ENCODE results near the gene TRMU. TPM values are rescaled to one million over a fixed set of nuclear protein-coding genes. Genes with fewer than 3 reads are reported as not detected.

Gene TRMU
- total RNA-seq, 6 experiments from 2014 or later: 17.2 to 24.2 (median 19.9) TPM

- intact Hi-C loops (cut with DNase I): no loop called here
- no peaks in the 10 kb centered on the region for H3K27me3 ChIP-seq
- H3K4me1 ChIP-seq: peaks cover 0 to 12% (median 2%) of the 10 kb centered on the region in 4 donors
- peaks cover 0 to 31% (median 14%) of the 10 kb centered on the region in 4 donors for H3K36me3 ChIP-seq
- DNase-seq: peak in 2 of 3 donors; percentile 50 to 66
- peak overlapping the region in 2 of 3 donors; percentile 77 to 89 for H3K27ac ChIP-seq
- ATAC-seq: peak; percentile 52 to 71 (median 58)
- H3K4me3 ChIP-seq: peak overlapping the region; percentile 88 to 99 (median 97)
- H3K9me3 ChIP-seq: no peaks in the 10 kb centered on the region
- TF ChIP-seq POLR2A (IDR thresholded peaks at IDR 0.05): no peak
- TF ChIP-seq, protein P1, sequence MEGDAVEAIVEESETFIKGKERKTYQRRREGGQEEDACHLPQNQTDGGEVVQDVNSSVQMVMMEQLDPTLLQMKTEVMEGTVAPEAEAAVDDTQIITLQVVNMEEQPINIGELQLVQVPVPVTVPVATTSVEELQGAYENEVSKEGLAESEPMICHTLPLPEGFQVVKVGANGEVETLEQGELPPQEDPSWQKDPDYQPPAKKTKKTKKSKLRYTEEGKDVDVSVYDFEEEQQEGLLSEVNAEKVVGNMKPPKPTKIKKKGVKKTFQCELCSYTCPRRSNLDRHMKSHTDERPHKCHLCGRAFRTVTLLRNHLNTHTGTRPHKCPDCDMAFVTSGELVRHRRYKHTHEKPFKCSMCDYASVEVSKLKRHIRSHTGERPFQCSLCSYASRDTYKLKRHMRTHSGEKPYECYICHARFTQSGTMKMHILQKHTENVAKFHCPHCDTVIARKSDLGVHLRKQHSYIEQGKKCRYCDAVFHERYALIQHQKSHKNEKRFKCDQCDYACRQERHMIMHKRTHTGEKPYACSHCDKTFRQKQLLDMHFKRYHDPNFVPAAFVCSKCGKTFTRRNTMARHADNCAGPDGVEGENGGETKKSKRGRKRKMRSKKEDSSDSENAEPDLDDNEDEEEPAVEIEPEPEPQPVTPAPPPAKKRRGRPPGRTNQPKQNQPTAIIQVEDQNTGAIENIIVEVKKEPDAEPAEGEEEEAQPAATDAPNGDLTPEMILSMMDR (IDR thresholded peaks at IDR 0.05): no peak
- WGBS (ENCODE audit: insufficient coverage, low coverage, low lambda C conversion rate, missing lambda C conversion rate): 10% methylated on average over 28 of the region's 42 CpGs
Observed at GRCh38 chr22:46336119-46337078, 885 bp downstream of the TRMU start.

DNA sequence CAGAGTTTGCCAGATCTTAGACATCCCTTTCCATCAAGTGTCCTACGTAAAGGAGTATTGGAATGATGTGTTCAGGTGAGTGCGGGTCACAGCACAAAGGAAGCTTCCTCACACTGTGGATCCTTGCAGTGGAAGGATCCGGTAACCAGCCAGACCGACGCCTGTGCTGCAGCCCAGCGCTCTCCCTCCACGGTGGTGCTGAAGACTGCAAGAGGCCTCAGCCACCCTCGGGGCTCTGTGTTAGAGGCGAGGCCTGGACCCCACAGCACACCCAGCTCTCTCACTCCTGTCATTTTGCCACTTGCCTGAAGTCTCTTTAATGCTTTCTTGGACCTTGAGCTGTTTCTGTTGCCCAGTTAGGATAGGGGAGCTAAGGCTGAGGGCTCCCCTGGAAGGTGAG lies 2.4 kb downstream of the TRMU start:
- H3K27ac ChIP-seq: no peak overlapping the region
- no peak overlapping the region for H3K4me3 ChIP-seq
- no peak for TF ChIP-seq POLR2A (IDR thresholded peaks at IDR 0.05)
- H3K4me1 ChIP-seq: peaks cover 0 to 12% (median 2%) of the 10 kb centered on the region in 4 donors
- intact Hi-C loops (cut with DNase I): no loop called here
- peaks cover 0 to 46% (median 20%) of the 10 kb centered on the region in 4 donors for H3K36me3 ChIP-seq
- DNase-seq (peak in 1 of 3 donors; percentile 40), ATAC-seq (no peak)
- no CpG with 5 or more reads among the region's 9 CpGs for WGBS (ENCODE audit: insufficient coverage, low coverage, low lambda C conversion rate, missing lambda C conversion rate)
- no peaks in the 10 kb centered on the region for H3K9me3 ChIP-seq
- H3K27me3 ChIP-seq: no peaks in the 10 kb centered on the region

DNA sequence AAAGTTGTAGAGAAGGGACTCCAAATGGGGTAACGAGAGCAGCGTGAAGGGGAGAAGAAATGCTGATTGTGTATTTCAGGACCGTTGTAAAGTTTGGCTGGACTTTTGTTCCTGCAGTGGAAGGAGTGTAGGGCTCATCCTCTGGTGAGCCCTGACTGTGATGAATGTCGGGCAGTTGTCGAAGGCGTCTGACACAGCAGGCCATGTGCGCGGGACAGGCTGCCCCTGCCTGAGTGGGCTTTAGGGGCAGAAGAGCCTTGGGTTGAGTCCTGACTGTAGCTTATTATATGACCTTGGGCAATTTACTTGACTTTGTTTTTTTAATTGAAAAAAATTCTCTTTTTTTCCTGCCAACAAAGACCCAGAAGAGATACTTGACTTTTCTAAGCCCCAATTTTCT lies 3.1 kb downstream of the TRMU start:
- Histone ChIP-seq H3K27me3 (no peaks in the 10 kb centered on the region), H3K9me3 (no peaks in the 10 kb centered on the region), H3K27ac (no peak overlapping the region), H3K36me3 (peaks cover 0 to 53% (median 23%) of the 10 kb centered on the region in 4 donors), H3K4me1 (peaks cover 0 to 12% (median 2%) of the 10 kb centered on the region in 4 donors), H3K4me3 (no peak overlapping the region)
- intact Hi-C loops (cut with DNase I): no loop called here
- no peak for ATAC-seq
- WGBS (ENCODE audit: insufficient coverage, low coverage, low lambda C conversion rate, missing lambda C conversion rate): 77% methylated on average over 5 of the region's 8 CpGs
- no peak for TF ChIP-seq POLR2A (IDR thresholded peaks at IDR 0.05)
- TF ChIP-seq, protein P1 (IDR thresholded peaks at IDR 0.05): no peak
- DNase-seq: peak in 1 of 3 donors; percentile 15

GRCh38 chr22:46339956-46340355 lies 4.4 kb downstream of the TRMU start:
- DNase-seq (peak in 1 of 3 donors; percentile 15), ATAC-seq (no peak)
- Histone ChIP-seq H3K27me3 (no peaks in the 10 kb centered on the region), H3K4me1 (peaks cover 0 to 8% (median 2%) of the 10 kb centered on the region in 4 donors), H3K36me3 (peaks cover 0 to 66% (median 24%) of the 10 kb centered on the region in 4 donors), H3K9me3 (no peaks in the 10 kb centered on the region), H3K4me3 (no peak overlapping the region), H3K27ac (no peak overlapping the region)
- TF ChIP-seq, protein P1 (IDR thresholded peaks at IDR 0.05): no peak
- 62% methylated on average over 4 of the region's 5 CpGs for WGBS (ENCODE audit: insufficient coverage, low coverage, low lambda C conversion rate, missing lambda C conversion rate)
- intact Hi-C loops (cut with DNase I): no loop called here

DNA sequence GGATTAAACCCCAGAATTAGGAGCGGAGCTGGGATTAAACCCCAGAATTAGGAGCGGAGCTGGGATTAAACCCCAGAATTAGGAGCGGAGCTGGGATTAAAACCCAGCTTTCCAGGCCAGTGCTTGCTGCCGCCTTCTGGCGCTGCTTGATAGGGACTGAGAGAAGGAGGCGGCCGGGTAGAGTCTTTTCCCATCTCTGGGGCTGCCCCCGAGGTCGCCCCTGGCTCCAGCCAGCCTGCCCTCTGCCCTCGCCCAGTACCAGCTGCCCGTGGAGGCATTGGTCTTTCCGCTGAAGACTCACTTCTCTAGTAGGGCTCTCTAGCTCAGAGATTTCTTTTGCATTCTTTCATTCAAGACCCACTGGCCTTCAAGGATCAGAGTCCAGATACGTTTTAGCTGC lies 5.2 kb downstream of the TRMU start:
- intact Hi-C loops (cut with DNase I): no loop called here
- Histone ChIP-seq H3K4me1 (peaks cover 0 to 7% (median 2%) of the 10 kb centered on the region in 4 donors), H3K27me3 (no peaks in the 10 kb centered on the region), H3K9me3 (no peaks in the 10 kb centered on the region), H3K36me3 (peaks cover 0 to 72% (median 28%) of the 10 kb centered on the region in 4 donors), H3K27ac (no peak overlapping the region), H3K4me3 (no peak overlapping the region)
- ATAC-seq (no peak), DNase-seq (peak in 1 of 3 donors; percentile 17)
- TF ChIP-seq POLR2A (IDR thresholded peaks at IDR 0.05): no peak
- TF ChIP-seq, protein P1 (IDR thresholded peaks at IDR 0.05): no peak
- WGBS (ENCODE audit: insufficient coverage, low coverage, low lambda C conversion rate, missing lambda C conversion rate): 63% methylated on average over 3 of the region's 13 CpGs
